Neural crest cell (in vitro differentiated cells): ENCODE results near the gene GPR75. TPM values are rescaled to one million over a fixed set of nuclear protein-coding genes. Genes with fewer than 3 reads are reported as not detected.

Experiments
- DNase-seq: peaks from one replicate; pipeline ENCODE4 v3.0.0; 2021; ENCODE audit warnings: low read depth, mixed read lengths, low spot score
- H3K27ac Mint-ChIP-seq: one replicate; pipeline ENCODE4 v1.8.0; 2021; ENCODE audit warnings: mild to moderate bottlenecking, mixed read lengths; ENCODE audit not compliant: unreplicated experiment
- H3K27me3 Mint-ChIP-seq: 2 replicates; pipeline ENCODE4 v1.8.0; 2021; ENCODE audit warnings: low read depth, mild to moderate bottlenecking, mixed read lengths
- H3K36me3 Mint-ChIP-seq: 2 replicates; pipeline ENCODE4 v1.8.0; 2021; ENCODE audit warnings: low read depth, mild to moderate bottlenecking, mixed read lengths
- H3K4me1 Mint-ChIP-seq: 2 replicates; pipeline ENCODE4 v1.8.0; 2021; ENCODE audit warnings: mixed read lengths
- H3K4me3 Mint-ChIP-seq: one replicate; pipeline ENCODE4 v1.8.0; 2021; ENCODE audit warnings: mild to moderate bottlenecking, mixed read lengths
- H3K9me3 Mint-ChIP-seq: 2 replicates; pipeline ENCODE4 v1.8.0; 2021; ENCODE audit warnings: mixed read lengths
- microRNA-seq: library from miRNA; unstranded; fragments of <30 nt; microRNA quantifications from one replicate; pipeline ENCODE4, GENCODE V29; 2020
- total RNA-seq: library from RNA; stranded (reverse); gene quantifications from 2 replicates; pipeline ENCODE4 v1.2.1, GENCODE V29; 2021
- TF ChIP-seq, protein P1 (sequence below): fragments of 200-600 bp; sonication (generic); conservative IDR thresholded peaks from 2 replicates; pipeline ENCODE4 v1.5.0; 2021; ENCODE audit warnings: antibody characterized with exemption, mild to moderate bottlenecking

The GPR75 gene
- total RNA-seq, 1 donor from 2014 or later, result 4.7 TPM

DNA sequence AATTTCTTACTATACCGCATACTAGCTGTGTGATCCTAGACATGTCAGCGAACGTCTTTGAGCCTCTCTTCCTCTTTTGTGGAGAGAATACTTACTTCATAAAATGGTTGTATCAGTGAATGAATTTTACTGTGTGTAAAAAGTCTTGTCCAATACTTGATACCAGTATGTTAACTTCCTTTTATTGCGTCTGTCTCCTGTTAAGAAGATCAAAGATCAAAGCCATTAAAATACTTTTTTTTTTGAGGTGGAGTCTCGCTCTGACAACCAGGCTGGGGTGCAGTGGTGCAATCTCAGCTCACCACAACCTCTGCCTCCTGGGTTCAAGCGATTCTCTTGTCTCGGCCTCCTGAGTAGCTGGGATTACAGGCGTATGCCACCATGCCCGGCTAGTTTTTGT lies 39.7 kb downstream of the GPR75 start:
- TF ChIP-seq, protein P1, sequence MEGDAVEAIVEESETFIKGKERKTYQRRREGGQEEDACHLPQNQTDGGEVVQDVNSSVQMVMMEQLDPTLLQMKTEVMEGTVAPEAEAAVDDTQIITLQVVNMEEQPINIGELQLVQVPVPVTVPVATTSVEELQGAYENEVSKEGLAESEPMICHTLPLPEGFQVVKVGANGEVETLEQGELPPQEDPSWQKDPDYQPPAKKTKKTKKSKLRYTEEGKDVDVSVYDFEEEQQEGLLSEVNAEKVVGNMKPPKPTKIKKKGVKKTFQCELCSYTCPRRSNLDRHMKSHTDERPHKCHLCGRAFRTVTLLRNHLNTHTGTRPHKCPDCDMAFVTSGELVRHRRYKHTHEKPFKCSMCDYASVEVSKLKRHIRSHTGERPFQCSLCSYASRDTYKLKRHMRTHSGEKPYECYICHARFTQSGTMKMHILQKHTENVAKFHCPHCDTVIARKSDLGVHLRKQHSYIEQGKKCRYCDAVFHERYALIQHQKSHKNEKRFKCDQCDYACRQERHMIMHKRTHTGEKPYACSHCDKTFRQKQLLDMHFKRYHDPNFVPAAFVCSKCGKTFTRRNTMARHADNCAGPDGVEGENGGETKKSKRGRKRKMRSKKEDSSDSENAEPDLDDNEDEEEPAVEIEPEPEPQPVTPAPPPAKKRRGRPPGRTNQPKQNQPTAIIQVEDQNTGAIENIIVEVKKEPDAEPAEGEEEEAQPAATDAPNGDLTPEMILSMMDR, result no peak
- no peaks in the 10 kb centered on the region for H3K27me3 Mint-ChIP-seq
- H3K27ac Mint-ChIP-seq, result no peak overlapping the region
- peaks cover 6% of the 10 kb centered on the region for H3K36me3 Mint-ChIP-seq
- H3K9me3 Mint-ChIP-seq, result no peaks in the 10 kb centered on the region
- peaks cover 11% of the 10 kb centered on the region for H3K4me1 Mint-ChIP-seq
- no peak overlapping the region for H3K4me3 Mint-ChIP-seq
- DNase-seq, result no peak

DNA sequence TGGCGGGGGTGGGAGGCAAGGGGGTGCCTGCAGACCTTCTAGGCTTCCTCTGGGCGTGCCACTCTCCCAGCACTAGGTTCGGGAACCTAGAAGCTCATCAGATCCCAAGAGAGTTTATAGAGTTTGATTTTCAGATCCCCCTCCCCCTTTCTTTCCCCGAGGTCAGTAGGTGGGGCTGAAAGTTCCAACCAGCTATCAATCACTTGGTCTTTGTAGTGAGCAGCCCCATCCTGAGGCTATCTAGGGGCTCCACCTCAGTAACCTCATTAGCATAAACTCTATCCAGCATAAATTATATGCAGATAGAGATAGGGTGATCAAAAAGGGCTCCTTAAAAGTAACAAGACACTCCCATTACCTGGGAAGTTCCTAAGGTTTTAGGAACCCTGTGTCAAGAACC lies 40.1 kb downstream of the GPR75 start:
- no peak for DNase-seq
- H3K27ac Mint-ChIP-seq, result no peak overlapping the region
- TF ChIP-seq, protein P1, result no peak
- H3K9me3 Mint-ChIP-seq, result no peaks in the 10 kb centered on the region
- H3K4me3 Mint-ChIP-seq, result no peak overlapping the region
- H3K36me3 Mint-ChIP-seq, result peaks cover 6% of the 10 kb centered on the region
- H3K4me1 Mint-ChIP-seq, result peaks cover 11% of the 10 kb centered on the region
- H3K27me3 Mint-ChIP-seq, result no peaks in the 10 kb centered on the region

DNA sequence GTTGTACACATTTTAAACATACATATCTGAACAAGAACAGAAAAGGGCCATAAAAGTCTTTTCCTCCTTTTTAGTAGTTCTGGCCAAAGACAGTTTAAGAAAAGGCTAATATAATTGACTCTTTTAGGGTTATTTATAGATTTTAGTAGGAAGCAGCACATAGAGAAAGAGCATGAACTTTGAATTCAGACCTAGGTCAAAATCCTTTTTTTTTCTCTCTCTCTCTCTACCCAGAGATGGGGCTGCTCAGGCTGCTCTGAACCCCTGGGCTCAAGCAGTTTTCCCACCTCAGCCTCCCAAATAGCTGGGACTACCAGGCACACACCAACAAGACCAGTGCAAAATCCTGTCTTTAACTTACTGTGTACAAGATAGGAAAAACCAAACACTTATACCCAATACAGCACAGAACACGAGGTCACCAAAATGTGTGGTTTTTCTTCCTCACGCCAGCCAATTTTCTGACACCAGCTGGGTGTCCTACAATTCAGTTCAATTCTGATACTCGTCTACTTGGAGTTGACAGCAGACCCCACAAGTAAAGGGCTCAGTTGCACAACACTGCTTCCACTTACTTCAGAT lies 40.8 kb downstream of the GPR75 start:
- peaks cover 11% of the 10 kb centered on the region for H3K4me1 Mint-ChIP-seq
- no peaks in the 10 kb centered on the region for H3K27me3 Mint-ChIP-seq
- H3K4me3 Mint-ChIP-seq, result no peak overlapping the region
- TF ChIP-seq, protein P1, result no peak
- H3K27ac Mint-ChIP-seq, result no peak overlapping the region
- H3K9me3 Mint-ChIP-seq, result no peaks in the 10 kb centered on the region
- H3K36me3 Mint-ChIP-seq, result peaks cover 6% of the 10 kb centered on the region
- no peak for DNase-seq

DNA sequence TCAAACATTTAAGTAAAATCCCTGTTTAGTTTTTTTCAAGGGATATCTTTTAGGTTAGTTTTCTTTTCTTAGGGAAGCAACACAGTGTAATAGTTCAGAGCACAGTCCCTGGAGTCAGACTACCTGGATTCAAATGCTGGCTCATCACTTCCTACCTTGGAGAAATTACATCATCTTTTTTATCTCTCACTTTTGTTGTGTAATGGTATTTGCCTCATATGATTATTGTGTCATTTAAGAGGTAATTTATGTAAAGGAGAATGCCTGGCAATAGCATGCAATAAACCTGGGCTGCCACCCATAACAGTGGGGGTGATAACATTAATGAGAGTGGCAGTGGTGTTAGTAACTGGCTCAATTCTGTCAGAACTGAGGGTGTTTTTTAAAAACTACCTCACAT lies 46.6 kb downstream of the GPR75 start:
- TF ChIP-seq, protein P1, result no peak
- Mint-ChIP-seq H3K4me3 (no peak overlapping the region), H3K36me3 (peaks cover 4% of the 10 kb centered on the region), H3K9me3 (no peaks in the 10 kb centered on the region), H3K27ac (no peak overlapping the region), H3K27me3 (no peaks in the 10 kb centered on the region), H3K4me1 (no peaks in the 10 kb centered on the region)
- no peak for DNase-seq

DNA sequence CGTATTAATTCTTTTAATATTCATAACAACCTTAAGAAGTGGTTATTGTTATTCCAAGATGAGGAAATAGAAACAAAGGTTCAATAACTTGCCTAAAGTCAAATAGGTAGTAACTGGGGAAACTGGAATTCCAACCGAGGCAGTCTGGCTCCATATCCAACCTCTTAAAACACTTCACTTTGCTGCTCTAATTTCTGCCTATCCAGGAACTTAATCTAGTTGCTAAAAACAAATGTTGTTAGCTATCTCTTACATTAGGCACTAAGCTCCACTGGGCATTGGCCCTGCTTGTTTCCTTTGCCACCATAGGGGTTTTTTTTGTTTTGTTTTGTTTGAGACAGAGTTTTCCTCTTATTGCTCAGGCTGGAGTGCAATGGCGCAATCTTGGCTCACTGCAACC lies 48.2 kb downstream of the GPR75 start:
- H3K4me3 Mint-ChIP-seq, result no peak overlapping the region

More for the DNA sequence above, 48.2 kb downstream of the GPR75 start:
- H3K27ac Mint-ChIP-seq, result no peak overlapping the region
- H3K36me3 Mint-ChIP-seq, result peaks cover under 1% of the 10 kb centered on the region
- H3K9me3 Mint-ChIP-seq, result no peaks in the 10 kb centered on the region
- TF ChIP-seq, protein P1, result no peak
- no peaks in the 10 kb centered on the region for H3K27me3 Mint-ChIP-seq
- H3K4me1 Mint-ChIP-seq, result no peaks in the 10 kb centered on the region
- no peak for DNase-seq

Small RNA genes within 50 kb of the gene (microRNA-seq; reads per million reads assigned to microRNA genes)
- gene MIR3682, result not detected

Other genes with a start within 250 kb of the GPR75 start
- 7.8 and 7.9 TPM in 2 replicates for gene CHAC2, start 92.2 kb downstream of the GPR75 start, total RNA-seq
- 32.9 and 36.8 TPM in 2 replicates for gene ASB3, start 73.0 kb downstream of the GPR75 start, total RNA-seq
- gene ERLEC1, start 72.9 kb downstream of the GPR75 start, total RNA-seq, result 22.2 and 23.1 TPM in 2 replicates
- gene PSME4, start 111.0 kb upstream of the GPR75 start, total RNA-seq, result 64.3 and 65.9 TPM in 2 replicates